CD4-positive, alpha-beta T cell (primary cell): ENCODE data around the gene C3orf20. TPM values are rescaled to one million over a fixed set of nuclear protein-coding genes. Genes with fewer than 3 reads are reported as not detected.

ENCODE experiments used
- ATAC-seq: fragments of 200-7000 bp; cut with Tn5 transposase; one replicate; pipeline ENCODE4 v1.10.0; 2022; ENCODE audit warnings: mild to moderate bottlenecking; ENCODE audit not compliant: poor library complexity
- CTCF ChIA-PET: fragments of 350-600 bp; sonication (Branson Sonifier 250); formaldehyde crosslinking; loops from one replicate; lab custom pipeline; 2021; ENCODE audit warnings: antibody characterized with exemption, inconsistent platforms; lab: Charles Lee
- POLR2A ChIA-PET: fragments of 350-600 bp; sonication (Branson Sonifier 250); formaldehyde crosslinking; loops from one replicate; lab custom pipeline; 2021; ENCODE audit warnings: antibody characterized with exemption, inconsistent platforms; lab: Charles Lee
- DNase-seq, 14 experiments: peaks; one replicate each; pipeline ENCODE4 v3.0.0-alpha.2; 2013 to 2020; ENCODE audit warnings: mixed read lengths in 2 of 14
- H3K27ac ChIP-seq, 2 donors: one replicate each; pipeline versions ENCODE4 v1.5.1 to v1.7.0; 2013; ENCODE audit warnings: low read length in 2 of 2, low read depth in 1 of 2, mild to moderate bottlenecking in 1 of 2
- H3K27me3 ChIP-seq, 2 experiments: 1 replicate in 1 of 2; 2 replicates in 1 of 2; pipeline versions ENCODE4 v1.6.1 to v1.7.0; 2013; ENCODE audit warnings: low read length in 2 of 2, control low read depth in 1 of 2, mild to moderate bottlenecking in 1 of 2, moderate library complexity in 1 of 2; ENCODE audit not compliant: insufficient read depth in 2 of 2, control insufficient read depth in 1 of 2
- H3K36me3 ChIP-seq: one replicate; pipeline ENCODE4 v1.6.1; 2013; ENCODE audit warnings: low read length, control low read depth; ENCODE audit not compliant: insufficient read depth
- H3K4me1 ChIP-seq: one replicate; pipeline ENCODE4 v1.6.1; 2013; ENCODE audit warnings: low read length, control low read depth; ENCODE audit not compliant: insufficient read depth
- H3K4me3 ChIP-seq: one replicate; pipeline ENCODE4 v1.5.1; 2013; ENCODE audit warnings: mild to moderate bottlenecking, low read length, moderate library complexity
- H3K9me3 ChIP-seq, 2 experiments: 1 replicate in 1 of 2; 2 replicates in 1 of 2; pipeline versions ENCODE4 v1.6.1 to v1.7.0; 2013; ENCODE audit warnings: low read length in 2 of 2, mild to moderate bottlenecking in 2 of 2, control low read depth in 1 of 2, moderate library complexity in 1 of 2; ENCODE audit not compliant: control insufficient read depth in 1 of 2, insufficient read depth in 1 of 2
- H3K27ac Mint-ChIP-seq: one replicate; pipeline ENCODE4 v1.8.0; 2020; ENCODE audit warnings: mixed read lengths
- H3K27me3 Mint-ChIP-seq: one replicate; pipeline ENCODE4 v1.8.0; 2021; ENCODE audit warnings: mixed read lengths
- H3K36me3 Mint-ChIP-seq: one replicate; pipeline ENCODE4 v1.8.0; 2021; ENCODE audit warnings: low read depth, mixed read lengths
- H3K4me1 Mint-ChIP-seq: one replicate; pipeline ENCODE4 v1.8.0; 2021; ENCODE audit warnings: low read depth, mixed read lengths
- H3K4me3 Mint-ChIP-seq: one replicate; pipeline ENCODE4 v1.8.0; 2020; ENCODE audit warnings: mild to moderate bottlenecking, mixed read lengths
- H3K9me3 Mint-ChIP-seq: one replicate; pipeline ENCODE4 v1.8.0; 2020; ENCODE audit warnings: mixed read lengths
- intact Hi-C, 2 experiments: fragments of 100-400 bp; cut with DNase I in 1 of 2; cut with micrococcal nuclease in 1 of 2; formaldehyde crosslinking; loops; one replicate each; pipeline versions ENCODE4 v1.15.1 to v1.9.0; 2023 to 2025; cut with DNase I, micrococcal nuclease
- total RNA-seq, 174 experiments: library from RNA in 2 of 174; stranded (reverse) in 2 of 174; gene quantifications; one replicate each; pipeline ENCODE4 v1.2.3 and lab custom pipeline; 2021 to 2026
- TF ChIP-seq, protein P1 (sequence below): fragments of 200-600 bp; IDR thresholded peaks from one replicate; pipeline ENCODE4 v1.8.0; 2022; ENCODE audit warnings: antibody characterized with exemption, mild to moderate bottlenecking

C3orf20 gene
- total RNA-seq, 2 experiments from 2014 or later = 0.14 TPM; not detected in 1

GRCh38 chr3:14821151-14821550 is 146.2 kb downstream of the C3orf20 start:
- no peaks in the 10 kb centered on the region for H3K4me1 ChIP-seq
- no peak overlapping the region for H3K4me3 Mint-ChIP-seq
- H3K36me3 Mint-ChIP-seq = no peaks in the 10 kb centered on the region
- TF ChIP-seq, protein P1, sequence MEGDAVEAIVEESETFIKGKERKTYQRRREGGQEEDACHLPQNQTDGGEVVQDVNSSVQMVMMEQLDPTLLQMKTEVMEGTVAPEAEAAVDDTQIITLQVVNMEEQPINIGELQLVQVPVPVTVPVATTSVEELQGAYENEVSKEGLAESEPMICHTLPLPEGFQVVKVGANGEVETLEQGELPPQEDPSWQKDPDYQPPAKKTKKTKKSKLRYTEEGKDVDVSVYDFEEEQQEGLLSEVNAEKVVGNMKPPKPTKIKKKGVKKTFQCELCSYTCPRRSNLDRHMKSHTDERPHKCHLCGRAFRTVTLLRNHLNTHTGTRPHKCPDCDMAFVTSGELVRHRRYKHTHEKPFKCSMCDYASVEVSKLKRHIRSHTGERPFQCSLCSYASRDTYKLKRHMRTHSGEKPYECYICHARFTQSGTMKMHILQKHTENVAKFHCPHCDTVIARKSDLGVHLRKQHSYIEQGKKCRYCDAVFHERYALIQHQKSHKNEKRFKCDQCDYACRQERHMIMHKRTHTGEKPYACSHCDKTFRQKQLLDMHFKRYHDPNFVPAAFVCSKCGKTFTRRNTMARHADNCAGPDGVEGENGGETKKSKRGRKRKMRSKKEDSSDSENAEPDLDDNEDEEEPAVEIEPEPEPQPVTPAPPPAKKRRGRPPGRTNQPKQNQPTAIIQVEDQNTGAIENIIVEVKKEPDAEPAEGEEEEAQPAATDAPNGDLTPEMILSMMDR = no peak
- DNase-seq (no peak), ATAC-seq (no peak)
- no peak overlapping the region for H3K27ac Mint-ChIP-seq
- H3K9me3 Mint-ChIP-seq = no peaks in the 10 kb centered on the region
- H3K27ac ChIP-seq = no peak overlapping the region
- H3K4me1 Mint-ChIP-seq = no peaks in the 10 kb centered on the region
- no peaks in the 10 kb centered on the region for H3K36me3 ChIP-seq
- ChIA-PET CTCF (no interaction called here), POLR2A (no interaction called here)
- H3K27me3 Mint-ChIP-seq = peaks cover 26% of the 10 kb centered on the region
- intact Hi-C loops = no loop called here
- no peaks in the 10 kb centered on the region for H3K9me3 ChIP-seq
- H3K4me3 ChIP-seq = no peak overlapping the region
- H3K27me3 ChIP-seq = no peaks in the 10 kb centered on the region

DNA sequence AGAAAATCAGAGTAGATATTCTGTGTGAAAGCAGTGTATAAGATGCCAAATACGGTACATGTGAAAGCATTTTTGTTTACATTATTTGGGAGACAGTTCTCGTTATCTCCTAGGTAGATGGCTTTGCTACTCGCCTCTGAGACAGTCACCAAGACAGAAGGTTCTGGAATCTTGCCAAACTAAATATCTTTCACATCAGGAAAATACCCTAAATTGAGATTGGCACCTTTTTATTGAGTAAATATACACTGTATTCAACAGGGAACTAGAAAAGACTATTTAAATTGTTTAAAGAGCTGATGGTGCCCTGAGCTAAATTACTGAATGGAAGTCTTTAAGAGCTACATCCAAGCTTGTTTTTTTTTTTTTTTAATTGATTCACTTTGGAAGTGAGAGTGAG is 147.2 kb downstream of the C3orf20 start:
- Mint-ChIP-seq H3K36me3 (no peaks in the 10 kb centered on the region), H3K4me3 (no peak overlapping the region), H3K27ac (no peak overlapping the region), H3K9me3 (no peaks in the 10 kb centered on the region), H3K27me3 (peaks cover 26% of the 10 kb centered on the region), H3K4me1 (no peaks in the 10 kb centered on the region)
- POLR2A ChIA-PET = no interaction called here
- H3K36me3 ChIP-seq = no peaks in the 10 kb centered on the region
- no peaks in the 10 kb centered on the region for H3K4me1 ChIP-seq
- CTCF ChIA-PET = no interaction called here
- H3K9me3 ChIP-seq = no peaks in the 10 kb centered on the region
- intact Hi-C loops = no loop called here
- no peak for ATAC-seq
- H3K27ac ChIP-seq = no peak overlapping the region
- no peak for DNase-seq
- no peaks in the 10 kb centered on the region for H3K27me3 ChIP-seq
- TF ChIP-seq, protein P1 = no peak
- no peak overlapping the region for H3K4me3 ChIP-seq

Other genes with a start within 250 kb of the C3orf20 start
- gene GRIP2, start 134.8 kb upstream of the C3orf20 start, total RNA-seq = not detected
- gene CCDC174, start 23.4 kb upstream of the C3orf20 start, total RNA-seq = 10 to 100 TPM; 32.9 to 37.5 TPM
- gene FGD5, start 143.8 kb downstream of the C3orf20 start, total RNA-seq = not detected